Measurements from ENCODE around the gene GLRA1. TPM values are rescaled to one million over a fixed set of nuclear protein-coding genes. Genes with fewer than 3 reads are reported as not detected.

The GLRA1 gene
- total RNA-seq, 1 experiment from 2014 or later: not detected

- Histone ChIP-seq H3K27ac (ENCODE audit: low read length) (no peak overlapping the region), H3K4me1 (ENCODE audit: control insufficient read depth, insufficient read depth, low read length) (no peaks in the 10 kb centered on the region), H3K27me3 (ENCODE audit: control insufficient read depth, insufficient read depth, low read length) (no peaks in the 10 kb centered on the region), H3K9me3 (ENCODE audit: control insufficient read depth, insufficient read depth, low read depth, low read length) (no peaks in the 10 kb centered on the region), H3K36me3 (ENCODE audit: control insufficient read depth, insufficient read depth, low read length) (no peaks in the 10 kb centered on the region), H3K4me3 (ENCODE audit: low read depth in 2 of 2, low read length in 2 of 2) (no peak overlapping the region)
- ChIA-PET CTCF (no interaction called here), POLR2A (no interaction called here)
- ATAC-seq: no peak
- TF ChIP-seq SIN3A (IDR thresholded peaks at IDR 0.05; ENCODE audit: borderline replicate concordance, insufficient read depth, low read depth, low read length): no peak
- no TSS peak for BruUV-seq (replicated peaks)
- in situ Hi-C loops (cut with HindIII; ENCODE audit: low pct_unique_long_range_greater_than_20kb, low sequenced_read_pairs): no loop called here
- intact Hi-C loops (cut with micrococcal nuclease; ENCODE audit: unreplicated experiment): no loop called here
- no peak for DNase-seq (ENCODE audit: low read depth, low spot score)
These were observed 51.0 kb downstream of the GLRA1 start for GRCh38 chr5:151873701-151874100.

GRCh38 chr5:151872701-151873100 is 52.0 kb downstream of the GLRA1 start:
- intact Hi-C loops (cut with micrococcal nuclease; ENCODE audit: unreplicated experiment) (no loop called here), in situ Hi-C loops (cut with HindIII; ENCODE audit: low pct_unique_long_range_greater_than_20kb, low sequenced_read_pairs) (no loop called here)
- ChIA-PET POLR2A (no interaction called here), CTCF (no interaction called here)
- ATAC-seq (no peak), DNase-seq (ENCODE audit: low read depth, low spot score) (no peak)
- Histone ChIP-seq H3K9me3 (ENCODE audit: control insufficient read depth, insufficient read depth, low read depth, low read length) (no peaks in the 10 kb centered on the region), H3K4me1 (ENCODE audit: control insufficient read depth, insufficient read depth, low read length) (no peaks in the 10 kb centered on the region), H3K36me3 (ENCODE audit: control insufficient read depth, insufficient read depth, low read length) (no peaks in the 10 kb centered on the region), H3K4me3 (ENCODE audit: low read depth in 2 of 2, low read length in 2 of 2) (no peak overlapping the region), H3K27ac (ENCODE audit: low read length) (no peak overlapping the region), H3K27me3 (ENCODE audit: control insufficient read depth, insufficient read depth, low read length) (no peaks in the 10 kb centered on the region)
- TF ChIP-seq, protein P1, sequence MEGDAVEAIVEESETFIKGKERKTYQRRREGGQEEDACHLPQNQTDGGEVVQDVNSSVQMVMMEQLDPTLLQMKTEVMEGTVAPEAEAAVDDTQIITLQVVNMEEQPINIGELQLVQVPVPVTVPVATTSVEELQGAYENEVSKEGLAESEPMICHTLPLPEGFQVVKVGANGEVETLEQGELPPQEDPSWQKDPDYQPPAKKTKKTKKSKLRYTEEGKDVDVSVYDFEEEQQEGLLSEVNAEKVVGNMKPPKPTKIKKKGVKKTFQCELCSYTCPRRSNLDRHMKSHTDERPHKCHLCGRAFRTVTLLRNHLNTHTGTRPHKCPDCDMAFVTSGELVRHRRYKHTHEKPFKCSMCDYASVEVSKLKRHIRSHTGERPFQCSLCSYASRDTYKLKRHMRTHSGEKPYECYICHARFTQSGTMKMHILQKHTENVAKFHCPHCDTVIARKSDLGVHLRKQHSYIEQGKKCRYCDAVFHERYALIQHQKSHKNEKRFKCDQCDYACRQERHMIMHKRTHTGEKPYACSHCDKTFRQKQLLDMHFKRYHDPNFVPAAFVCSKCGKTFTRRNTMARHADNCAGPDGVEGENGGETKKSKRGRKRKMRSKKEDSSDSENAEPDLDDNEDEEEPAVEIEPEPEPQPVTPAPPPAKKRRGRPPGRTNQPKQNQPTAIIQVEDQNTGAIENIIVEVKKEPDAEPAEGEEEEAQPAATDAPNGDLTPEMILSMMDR (IDR thresholded peaks at IDR 0.05): no peak
- TF ChIP-seq POLR2AphosphoS5 (IDR thresholded peaks at IDR 0.05; ENCODE audit: low read depth, low read length) (no peak), TCF7L2 (IDR thresholded peaks at IDR 0.05; ENCODE audit: low read depth, low read length) (no peak), SIN3A (IDR thresholded peaks at IDR 0.05; ENCODE audit: borderline replicate concordance, insufficient read depth, low read depth, low read length) (no peak)
- TF ChIP-seq, protein P2, sequence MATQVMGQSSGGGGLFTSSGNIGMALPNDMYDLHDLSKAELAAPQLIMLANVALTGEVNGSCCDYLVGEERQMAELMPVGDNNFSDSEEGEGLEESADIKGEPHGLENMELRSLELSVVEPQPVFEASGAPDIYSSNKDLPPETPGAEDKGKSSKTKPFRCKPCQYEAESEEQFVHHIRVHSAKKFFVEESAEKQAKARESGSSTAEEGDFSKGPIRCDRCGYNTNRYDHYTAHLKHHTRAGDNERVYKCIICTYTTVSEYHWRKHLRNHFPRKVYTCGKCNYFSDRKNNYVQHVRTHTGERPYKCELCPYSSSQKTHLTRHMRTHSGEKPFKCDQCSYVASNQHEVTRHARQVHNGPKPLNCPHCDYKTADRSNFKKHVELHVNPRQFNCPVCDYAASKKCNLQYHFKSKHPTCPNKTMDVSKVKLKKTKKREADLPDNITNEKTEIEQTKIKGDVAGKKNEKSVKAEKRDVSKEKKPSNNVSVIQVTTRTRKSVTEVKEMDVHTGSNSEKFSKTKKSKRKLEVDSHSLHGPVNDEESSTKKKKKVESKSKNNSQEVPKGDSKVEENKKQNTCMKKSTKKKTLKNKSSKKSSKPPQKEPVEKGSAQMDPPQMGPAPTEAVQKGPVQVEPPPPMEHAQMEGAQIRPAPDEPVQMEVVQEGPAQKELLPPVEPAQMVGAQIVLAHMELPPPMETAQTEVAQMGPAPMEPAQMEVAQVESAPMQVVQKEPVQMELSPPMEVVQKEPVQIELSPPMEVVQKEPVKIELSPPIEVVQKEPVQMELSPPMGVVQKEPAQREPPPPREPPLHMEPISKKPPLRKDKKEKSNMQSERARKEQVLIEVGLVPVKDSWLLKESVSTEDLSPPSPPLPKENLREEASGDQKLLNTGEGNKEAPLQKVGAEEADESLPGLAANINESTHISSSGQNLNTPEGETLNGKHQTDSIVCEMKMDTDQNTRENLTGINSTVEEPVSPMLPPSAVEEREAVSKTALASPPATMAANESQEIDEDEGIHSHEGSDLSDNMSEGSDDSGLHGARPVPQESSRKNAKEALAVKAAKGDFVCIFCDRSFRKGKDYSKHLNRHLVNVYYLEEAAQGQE (IDR thresholded peaks at IDR 0.05; ENCODE audit: insufficient read depth in 1 of 2, low read depth in 2 of 2, low read length in 1 of 2): no peak
- BruUV-seq (replicated peaks): no TSS peak

GRCh38 chr5:151870820-151871219 is 53.8 kb downstream of the GLRA1 start:
- no peak overlapping the region for H3K27ac ChIP-seq (ENCODE audit: low read length)
- no peaks in the 10 kb centered on the region for H3K9me3 ChIP-seq (ENCODE audit: control insufficient read depth, insufficient read depth, low read depth, low read length)
- ATAC-seq (peak; percentile 63; the same call in 1 of the 2 replicates), DNase-seq (ENCODE audit: low read depth, low spot score) (peak; percentile 24)
- no peak overlapping the region for H3K4me3 ChIP-seq (ENCODE audit: low read depth in 2 of 2, low read length in 2 of 2)
- ChIA-PET POLR2A (no interaction called here), CTCF (no interaction called here)
- H3K4me1 ChIP-seq (ENCODE audit: control insufficient read depth, insufficient read depth, low read length): no peaks in the 10 kb centered on the region
- no TSS peak for BruUV-seq (replicated peaks)
- TF ChIP-seq, protein P1 (IDR thresholded peaks at IDR 0.05): no peak
- TF ChIP-seq SIN3A (IDR thresholded peaks at IDR 0.05; ENCODE audit: borderline replicate concordance, insufficient read depth, low read depth, low read length) (no peak), TCF7L2 (IDR thresholded peaks at IDR 0.05; ENCODE audit: low read depth, low read length) (no peak)
- intact Hi-C loops (cut with micrococcal nuclease; ENCODE audit: unreplicated experiment): no loop called here
- no peaks in the 10 kb centered on the region for H3K36me3 ChIP-seq (ENCODE audit: control insufficient read depth, insufficient read depth, low read length)
- H3K27me3 ChIP-seq (ENCODE audit: control insufficient read depth, insufficient read depth, low read length): no peaks in the 10 kb centered on the region
- in situ Hi-C loops (cut with HindIII; ENCODE audit: low pct_unique_long_range_greater_than_20kb, low sequenced_read_pairs): no loop called here
